GM23338 (cell line): Measurements from ENCODE around the gene NTNG2.

ENCODE experiments used
- EZH2 ChIP-seq: fragments of 200-600 bp; sonication (generic); IDR thresholded peaks from one replicate; pipeline ENCODE4 v1.8.0; 2017; ENCODE audit warnings: antibody characterized with exemption, mild to moderate bottlenecking, low read depth; ENCODE audit not compliant: unreplicated experiment
- JUNB ChIP-seq: IDR thresholded peaks from one replicate; pipeline ENCODE4 v1.6.1; 2016; ENCODE audit warnings: antibody characterized with exemption; ENCODE audit not compliant: unreplicated experiment
- POLR2AphosphoS5 ChIP-seq: IDR thresholded peaks from 2 replicates; pipeline ENCODE4 v1.6.1; 2016; ENCODE audit warnings: antibody characterized with exemption, low read depth
- REST ChIP-seq: IDR thresholded peaks from one replicate; pipeline ENCODE4 v1.6.1; 2018; ENCODE audit warnings: antibody characterized with exemption; ENCODE audit not compliant: unreplicated experiment
- TF ChIP-seq, protein P1 (sequence below), 2 experiments: fragments of 200-600 bp in 1 of 2; sonication (generic) in 1 of 2; conservative IDR thresholded peaks; 2 replicates each; pipeline versions ENCODE4 v1.5.1 to v1.6.1; 2016 to 2017; ENCODE audit warnings: antibody characterized with exemption in 2 of 2, low read depth in 2 of 2, mild to moderate bottlenecking in 2 of 2, moderate library complexity in 1 of 2

DNA sequence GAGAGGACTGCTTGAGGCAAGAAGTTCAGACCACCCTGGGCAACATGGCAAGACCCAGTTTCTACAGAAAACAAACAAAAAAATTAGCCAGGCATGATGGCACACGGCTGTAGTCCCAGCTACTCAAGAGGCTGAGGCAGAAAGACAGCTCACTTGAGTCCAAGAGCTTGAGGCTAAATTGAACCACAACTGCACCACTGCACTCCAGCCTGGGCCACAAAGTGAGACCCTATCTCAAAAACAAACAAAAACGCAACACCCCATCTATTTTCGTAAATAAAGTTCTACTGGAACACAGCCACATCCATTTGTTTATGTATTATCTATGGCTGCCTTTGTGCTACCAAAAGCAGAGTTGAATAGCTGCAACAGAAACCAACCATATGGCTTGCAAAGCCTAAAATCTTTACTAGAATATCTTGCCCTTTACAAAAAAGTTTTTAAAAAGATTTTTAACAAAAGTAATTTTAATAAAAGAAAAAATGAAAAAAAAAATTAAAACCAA is 125.5 kb downstream of the NTNG2 start:
- TF ChIP-seq, protein P1, sequence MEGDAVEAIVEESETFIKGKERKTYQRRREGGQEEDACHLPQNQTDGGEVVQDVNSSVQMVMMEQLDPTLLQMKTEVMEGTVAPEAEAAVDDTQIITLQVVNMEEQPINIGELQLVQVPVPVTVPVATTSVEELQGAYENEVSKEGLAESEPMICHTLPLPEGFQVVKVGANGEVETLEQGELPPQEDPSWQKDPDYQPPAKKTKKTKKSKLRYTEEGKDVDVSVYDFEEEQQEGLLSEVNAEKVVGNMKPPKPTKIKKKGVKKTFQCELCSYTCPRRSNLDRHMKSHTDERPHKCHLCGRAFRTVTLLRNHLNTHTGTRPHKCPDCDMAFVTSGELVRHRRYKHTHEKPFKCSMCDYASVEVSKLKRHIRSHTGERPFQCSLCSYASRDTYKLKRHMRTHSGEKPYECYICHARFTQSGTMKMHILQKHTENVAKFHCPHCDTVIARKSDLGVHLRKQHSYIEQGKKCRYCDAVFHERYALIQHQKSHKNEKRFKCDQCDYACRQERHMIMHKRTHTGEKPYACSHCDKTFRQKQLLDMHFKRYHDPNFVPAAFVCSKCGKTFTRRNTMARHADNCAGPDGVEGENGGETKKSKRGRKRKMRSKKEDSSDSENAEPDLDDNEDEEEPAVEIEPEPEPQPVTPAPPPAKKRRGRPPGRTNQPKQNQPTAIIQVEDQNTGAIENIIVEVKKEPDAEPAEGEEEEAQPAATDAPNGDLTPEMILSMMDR (conservative IDR thresholded peaks at IDR 0.05; ENCODE audit: low read depth in 2 of 2), result no peak
- TF ChIP-seq POLR2AphosphoS5 (no peak), REST (no peak), JUNB (no peak), EZH2 (no peak)
